Fibroblast of skin of left biceps (primary cell): ENCODE data around the gene CAMK2A.

Experiments
- DNase-seq, 2 experiments: peaks; one replicate each; pipeline ENCODE4 v3.0.0-alpha.2; 2013; ENCODE audit warnings: low read depth in 2 of 2

CAMK2A gene

GRCh38 chr5:150279330-150280020 lies 10.1 kb downstream of the CAMK2A start:
- DNase-seq: no peak

- DNase-seq: peak in 1 of 2 experiments; percentile 46
Measured at GRCh38 chr5:150278916-150279315, 10.7 kb downstream of the CAMK2A start.

GRCh38 chr5:150278046-150278730 lies 11.4 kb downstream of the CAMK2A start:
- DNase-seq: no peak

GRCh38 chr5:150277043-150277442 lies 12.5 kb downstream of the CAMK2A start:
- DNase-seq: no peak

- DNase-seq: no peak
Measured at GRCh38 chr5:150274811-150275210, 14.8 kb downstream of the CAMK2A start.

GRCh38 chr5:150272531-150272930 lies 17.0 kb downstream of the CAMK2A start:
- no peak for DNase-seq

- no peak for DNase-seq
Measured at GRCh38 chr5:150271923-150272322, 17.6 kb downstream of the CAMK2A start.

GRCh38 chr5:150271296-150271692 lies 18.3 kb downstream of the CAMK2A start:
- no peak for DNase-seq

- no peak for DNase-seq
Measured at GRCh38 chr5:150270541-150271295, 18.9 kb downstream of the CAMK2A start.

GRCh38 chr5:150266871-150267291 lies 22.7 kb downstream of the CAMK2A start:
- no peak for DNase-seq

- DNase-seq: no peak
Measured at GRCh38 chr5:150265870-150266383, 23.6 kb downstream of the CAMK2A start.

- DNase-seq: no peak
Measured at GRCh38 chr5:150264667-150265603, 24.6 kb downstream of the CAMK2A start.

GRCh38 chr5:150263801-150264621 lies 25.6 kb downstream of the CAMK2A start:
- peak; percentile 55 to 64 for DNase-seq

- no peak for DNase-seq
Measured at GRCh38 chr5:150263375-150263775, 26.2 kb downstream of the CAMK2A start.

- DNase-seq: no peak
Measured at GRCh38 chr5:150262502-150262901, 27.1 kb downstream of the CAMK2A start.

GRCh38 chr5:150261231-150261630 lies 28.3 kb downstream of the CAMK2A start:
- no peak for DNase-seq

GRCh38 chr5:150258130-150258529 lies 31.4 kb downstream of the CAMK2A start:
- DNase-seq: no peak

- DNase-seq: no peak
Measured at GRCh38 chr5:150257424-150257823, 32.1 kb downstream of the CAMK2A start.

GRCh38 chr5:150256410-150257064 lies 33.0 kb downstream of the CAMK2A start:
- no peak for DNase-seq
